ENCODE measurements around the gene FAM53B.

DNA sequence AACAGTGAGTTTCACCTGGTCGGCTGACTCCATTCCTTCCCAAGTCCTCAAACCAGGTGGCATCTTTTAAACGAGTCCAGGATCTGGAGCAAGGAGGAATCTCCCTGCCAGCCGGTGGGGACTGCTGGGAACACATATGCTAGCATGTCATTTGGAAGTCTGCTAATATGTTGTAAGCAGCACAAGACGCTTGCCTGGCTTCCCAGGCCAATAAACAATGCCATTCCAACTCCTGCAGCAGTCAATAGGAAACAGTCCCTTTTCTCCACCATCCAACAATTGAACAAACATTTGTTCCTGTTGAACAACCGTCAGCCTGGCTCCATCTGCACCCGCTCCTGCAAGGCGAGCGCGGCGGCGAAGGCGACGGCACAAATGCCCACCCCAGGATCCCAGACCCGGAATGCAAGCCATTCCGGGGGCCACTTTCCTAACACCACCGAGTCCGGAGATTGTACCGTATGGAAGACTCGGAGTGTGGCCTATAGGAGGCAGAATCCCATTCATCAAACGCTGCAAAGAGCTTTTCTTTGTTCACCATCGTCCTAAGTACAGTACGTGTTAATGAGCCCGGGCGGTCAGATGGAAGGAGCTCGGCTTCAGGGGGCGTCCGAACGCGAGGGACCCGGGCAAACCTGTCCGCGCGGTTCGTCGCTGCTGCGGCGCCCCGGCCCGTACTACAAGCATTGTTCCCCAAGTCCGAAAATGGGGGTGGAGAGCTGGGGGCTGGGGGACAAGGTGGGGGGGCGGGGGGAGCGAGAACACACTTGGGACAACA lies 1.6 kb downstream of the FAM53B start:
- TF ChIP-seq ZNF777 (tag by site-specific recombination; IDR thresholded peaks at IDR 0.05; ENCODE audit: borderline replicate concordance): no peak
- TF ChIP-seq ZNF76 (tag by site-specific recombination; IDR thresholded peaks at IDR 0.05; ENCODE audit: borderline replicate concordance, low read depth): no peak
- TF ChIP-seq, protein P1, sequence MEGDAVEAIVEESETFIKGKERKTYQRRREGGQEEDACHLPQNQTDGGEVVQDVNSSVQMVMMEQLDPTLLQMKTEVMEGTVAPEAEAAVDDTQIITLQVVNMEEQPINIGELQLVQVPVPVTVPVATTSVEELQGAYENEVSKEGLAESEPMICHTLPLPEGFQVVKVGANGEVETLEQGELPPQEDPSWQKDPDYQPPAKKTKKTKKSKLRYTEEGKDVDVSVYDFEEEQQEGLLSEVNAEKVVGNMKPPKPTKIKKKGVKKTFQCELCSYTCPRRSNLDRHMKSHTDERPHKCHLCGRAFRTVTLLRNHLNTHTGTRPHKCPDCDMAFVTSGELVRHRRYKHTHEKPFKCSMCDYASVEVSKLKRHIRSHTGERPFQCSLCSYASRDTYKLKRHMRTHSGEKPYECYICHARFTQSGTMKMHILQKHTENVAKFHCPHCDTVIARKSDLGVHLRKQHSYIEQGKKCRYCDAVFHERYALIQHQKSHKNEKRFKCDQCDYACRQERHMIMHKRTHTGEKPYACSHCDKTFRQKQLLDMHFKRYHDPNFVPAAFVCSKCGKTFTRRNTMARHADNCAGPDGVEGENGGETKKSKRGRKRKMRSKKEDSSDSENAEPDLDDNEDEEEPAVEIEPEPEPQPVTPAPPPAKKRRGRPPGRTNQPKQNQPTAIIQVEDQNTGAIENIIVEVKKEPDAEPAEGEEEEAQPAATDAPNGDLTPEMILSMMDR (tag by site-specific recombination; IDR thresholded peaks at IDR 0.05): no peak
- no peak for TF ChIP-seq HOXC10 (CRISPR knock-in tag; IDR thresholded peaks at IDR 0.05)
- no peak for TF ChIP-seq ZNF521 (tag by site-specific recombination; IDR thresholded peaks at IDR 0.05)
- TF ChIP-seq ZNF132 (tag by site-specific recombination; IDR thresholded peaks at IDR 0.05; ENCODE audit: borderline replicate concordance): no peak
- TF ChIP-seq, protein P2, sequence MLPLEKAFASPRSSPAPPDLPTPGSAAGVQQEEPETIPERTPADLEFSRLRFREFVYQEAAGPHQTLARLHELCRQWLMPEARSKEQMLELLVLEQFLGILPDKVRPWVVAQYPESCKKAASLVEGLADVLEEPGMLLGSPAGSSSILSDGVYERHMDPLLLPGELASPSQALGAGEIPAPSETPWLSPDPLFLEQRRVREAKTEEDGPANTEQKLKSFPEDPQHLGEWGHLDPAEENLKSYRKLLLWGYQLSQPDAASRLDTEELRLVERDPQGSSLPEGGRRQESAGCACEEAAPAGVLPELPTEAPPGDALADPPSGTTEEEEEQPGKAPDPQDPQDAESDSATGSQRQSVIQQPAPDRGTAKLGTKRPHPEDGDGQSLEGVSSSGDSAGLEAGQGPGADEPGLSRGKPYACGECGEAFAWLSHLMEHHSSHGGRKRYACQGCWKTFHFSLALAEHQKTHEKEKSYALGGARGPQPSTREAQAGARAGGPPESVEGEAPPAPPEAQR (tag by site-specific recombination; IDR thresholded peaks at IDR 0.05): no peak
- no peak for TF ChIP-seq ZNF155 (tag by site-specific recombination; IDR thresholded peaks at IDR 0.05)
- TF ChIP-seq ZNF629 (tag by site-specific recombination; IDR thresholded peaks at IDR 0.05): no peak; the same call in 1 of the 2 replicates
- TF ChIP-seq GLIS1 (tag by site-specific recombination; IDR thresholded peaks at IDR 0.05): no peak
- no peak for TF ChIP-seq ZNF426 (tag by site-specific recombination; IDR thresholded peaks at IDR 0.05)
- TF ChIP-seq, protein P3, sequence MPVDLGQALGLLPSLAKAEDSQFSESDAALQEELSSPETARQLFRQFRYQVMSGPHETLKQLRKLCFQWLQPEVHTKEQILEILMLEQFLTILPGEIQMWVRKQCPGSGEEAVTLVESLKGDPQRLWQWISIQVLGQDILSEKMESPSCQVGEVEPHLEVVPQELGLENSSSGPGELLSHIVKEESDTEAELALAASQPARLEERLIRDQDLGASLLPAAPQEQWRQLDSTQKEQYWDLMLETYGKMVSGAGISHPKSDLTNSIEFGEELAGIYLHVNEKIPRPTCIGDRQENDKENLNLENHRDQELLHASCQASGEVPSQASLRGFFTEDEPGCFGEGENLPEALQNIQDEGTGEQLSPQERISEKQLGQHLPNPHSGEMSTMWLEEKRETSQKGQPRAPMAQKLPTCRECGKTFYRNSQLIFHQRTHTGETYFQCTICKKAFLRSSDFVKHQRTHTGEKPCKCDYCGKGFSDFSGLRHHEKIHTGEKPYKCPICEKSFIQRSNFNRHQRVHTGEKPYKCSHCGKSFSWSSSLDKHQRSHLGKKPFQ (tag by site-specific recombination; IDR thresholded peaks at IDR 0.05): no peak
